Rectal smooth muscle tissue (tissue), 1 donor: ENCODE results near the gene RNU6-9.

Experiments used
- H3K27ac ChIP-seq: one replicate; pipeline ENCODE4 v1.7.0; 2013; ENCODE audit warnings: low read depth, low read length, inconsistent platforms
- H3K27me3 ChIP-seq: one replicate; pipeline ENCODE4 v1.7.0; 2013; ENCODE audit warnings: low read length; ENCODE audit not compliant: control insufficient read depth, insufficient read depth
- H3K36me3 ChIP-seq: one replicate; pipeline ENCODE4 v1.7.0; 2013; ENCODE audit warnings: low read length; ENCODE audit not compliant: control insufficient read depth, insufficient read depth
- H3K4me1 ChIP-seq: one replicate; pipeline ENCODE4 v1.7.0; 2013; ENCODE audit warnings: low read length; ENCODE audit not compliant: control insufficient read depth, insufficient read depth
- H3K4me3 ChIP-seq: one replicate; pipeline ENCODE4 v1.7.0; 2013; ENCODE audit warnings: low read length
- H3K9ac ChIP-seq: one replicate; pipeline ENCODE4 v1.7.0; 2013; ENCODE audit warnings: low read length

The RNU6-9 gene

GRCh38 chr19:933553-933882, 40.2 kb downstream of the RNU6-9 start:
- H3K27me3 ChIP-seq = no peaks in the 10 kb centered on the region
- peaks cover 19% of the 10 kb centered on the region for H3K4me1 ChIP-seq
- H3K27ac ChIP-seq = peak overlapping the region; percentile 70
- no peak overlapping the region for H3K9ac ChIP-seq
- H3K4me3 ChIP-seq = no peak overlapping the region
- H3K36me3 ChIP-seq = no peaks in the 10 kb centered on the region

DNA sequence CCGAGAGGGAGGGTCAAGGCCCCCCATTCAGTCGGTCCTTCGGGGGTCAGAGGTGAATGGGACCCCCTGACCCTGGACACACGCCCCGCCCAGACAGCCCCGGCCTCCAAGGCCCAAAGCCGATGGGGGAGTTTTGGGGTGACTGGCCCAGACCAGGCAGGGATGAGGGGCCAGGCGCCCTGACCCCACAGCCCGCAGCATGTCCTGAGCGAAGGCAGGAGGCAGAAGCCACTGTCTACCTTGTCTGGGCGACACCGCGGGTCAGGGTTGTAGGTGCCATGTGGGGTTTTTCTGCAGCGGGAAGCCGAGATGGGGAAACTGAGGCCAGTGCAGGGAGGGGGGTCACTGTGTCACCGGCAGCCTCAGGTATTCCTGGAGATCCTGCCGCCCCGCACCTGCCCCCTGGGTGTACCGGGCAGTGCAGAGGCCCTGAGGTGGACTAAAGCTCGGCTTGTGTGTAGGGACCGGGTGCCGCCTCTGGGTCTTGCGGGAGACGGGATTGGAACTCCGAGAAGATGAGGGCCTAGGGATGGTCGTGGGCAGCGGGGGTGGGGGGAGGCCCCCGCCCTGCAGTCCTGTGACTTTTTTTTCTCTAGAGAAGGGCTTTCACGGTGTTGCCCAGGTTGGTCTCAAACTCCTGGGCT, 41.0 kb downstream of the RNU6-9 start:
- Histone ChIP-seq H3K36me3 (no peaks in the 10 kb centered on the region), H3K9ac (no peak overlapping the region), H3K4me1 (peaks cover 19% of the 10 kb centered on the region), H3K27me3 (no peaks in the 10 kb centered on the region), H3K4me3 (no peak overlapping the region), H3K27ac (peak overlapping the region; percentile 74)

DNA sequence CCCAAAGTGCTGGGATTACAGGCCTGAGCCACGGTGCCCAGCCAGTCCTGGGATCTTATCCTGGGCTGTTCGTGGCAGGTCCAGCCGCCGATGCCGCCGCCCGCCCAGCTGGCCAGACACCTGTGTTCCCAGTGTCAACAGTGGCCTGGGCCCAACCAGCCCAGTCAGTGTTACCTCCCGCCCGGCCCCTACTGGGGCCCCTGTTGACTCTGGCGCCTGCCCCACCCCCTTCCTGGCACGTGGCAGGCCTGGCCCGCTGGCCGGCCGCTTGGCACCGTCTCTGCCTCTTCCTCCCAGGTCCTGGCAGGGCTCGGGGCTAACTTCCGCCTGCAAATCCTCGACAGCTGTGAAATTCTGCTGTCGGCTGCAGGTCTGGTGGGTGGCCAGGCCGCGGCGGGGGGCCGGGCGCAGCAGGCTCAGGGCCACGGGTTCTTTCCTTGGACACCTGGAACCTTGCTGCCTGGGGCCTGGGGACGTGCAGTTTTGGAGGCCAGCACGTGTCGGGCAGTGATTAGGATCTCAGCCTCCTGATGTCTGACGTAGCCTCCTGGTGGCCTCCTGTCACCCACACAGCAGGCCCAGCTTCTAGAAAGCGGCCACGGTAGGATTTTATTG, 41.7 kb downstream of the RNU6-9 start:
- H3K36me3 ChIP-seq = no peaks in the 10 kb centered on the region
- H3K9ac ChIP-seq = no peak overlapping the region
- H3K27me3 ChIP-seq = no peaks in the 10 kb centered on the region
- H3K27ac ChIP-seq = peak overlapping the region; percentile 74
- peaks cover 19% of the 10 kb centered on the region for H3K4me1 ChIP-seq
- H3K4me3 ChIP-seq = no peak overlapping the region

- H3K36me3 ChIP-seq = no peaks in the 10 kb centered on the region
- H3K27ac ChIP-seq = no peak overlapping the region
- H3K4me1 ChIP-seq = peaks cover 19% of the 10 kb centered on the region
These were observed 42.9 kb downstream of the RNU6-9 start for GRCh38 chr19:936175-936546.

DNA sequence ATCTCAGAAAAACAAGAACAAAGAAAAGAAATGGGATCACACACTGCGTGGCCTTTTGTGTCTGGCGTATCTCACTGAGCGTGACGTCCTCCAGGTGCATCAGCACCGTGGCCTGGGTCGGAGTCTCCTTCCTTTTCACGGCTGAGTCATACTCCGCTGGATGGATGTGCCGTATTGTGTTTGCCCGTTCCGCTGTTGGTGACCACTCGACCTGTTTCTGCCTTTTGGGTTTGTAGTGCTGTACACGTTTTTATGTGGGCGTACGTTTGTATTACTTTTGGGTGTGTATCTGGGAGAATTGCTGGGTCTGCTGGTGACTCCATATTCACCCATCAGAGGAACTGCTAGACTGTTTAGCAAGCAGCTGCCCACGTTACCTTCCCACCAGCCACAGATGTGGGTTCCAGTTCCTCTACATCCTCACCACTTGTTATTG, 44.0 kb downstream of the RNU6-9 start:
- H3K4me3 ChIP-seq = no peak overlapping the region
- H3K27ac ChIP-seq = no peak overlapping the region
- H3K27me3 ChIP-seq = no peaks in the 10 kb centered on the region
- H3K4me1 ChIP-seq = peaks cover 19% of the 10 kb centered on the region
- no peaks in the 10 kb centered on the region for H3K36me3 ChIP-seq
- no peak overlapping the region for H3K9ac ChIP-seq

More at GRCh38 chr19:936175-936546, 42.9 kb downstream of the RNU6-9 start:
- Histone ChIP-seq H3K9ac (no peak overlapping the region), H3K27me3 (no peaks in the 10 kb centered on the region), H3K4me3 (no peak overlapping the region)

GRCh38 chr19:938233-938923, 45.1 kb downstream of the RNU6-9 start:
- H3K27me3 ChIP-seq = no peaks in the 10 kb centered on the region
- no peak overlapping the region for H3K27ac ChIP-seq
- no peak overlapping the region for H3K4me3 ChIP-seq
- H3K9ac ChIP-seq = no peak overlapping the region
- peaks cover 14% of the 10 kb centered on the region for H3K4me1 ChIP-seq
- no peaks in the 10 kb centered on the region for H3K36me3 ChIP-seq

DNA sequence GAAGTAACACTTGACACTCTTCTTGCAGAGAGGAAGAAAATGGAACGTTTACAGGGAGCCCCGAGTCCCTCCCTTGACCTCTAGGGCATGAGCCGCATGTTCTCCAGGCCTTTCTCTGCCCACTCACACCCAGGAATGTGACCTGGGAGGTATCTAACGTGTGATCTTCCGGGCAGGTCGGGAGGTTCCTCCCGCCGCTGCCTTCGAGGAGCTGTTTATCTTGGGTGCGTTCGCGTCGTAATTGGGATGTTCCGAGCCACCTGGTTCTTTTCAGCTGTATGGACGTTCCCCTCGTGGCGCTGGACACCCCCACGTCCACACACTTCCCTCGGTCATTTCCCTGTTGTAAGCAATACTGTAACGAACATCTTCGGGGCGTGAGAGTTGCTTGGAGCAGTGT, 46.2 kb downstream of the RNU6-9 start:
- Histone ChIP-seq H3K27me3 (no peaks in the 10 kb centered on the region), H3K4me3 (no peak overlapping the region), H3K9ac (no peak overlapping the region), H3K27ac (no peak overlapping the region), H3K4me1 (peaks cover 7% of the 10 kb centered on the region), H3K36me3 (no peaks in the 10 kb centered on the region)

DNA sequence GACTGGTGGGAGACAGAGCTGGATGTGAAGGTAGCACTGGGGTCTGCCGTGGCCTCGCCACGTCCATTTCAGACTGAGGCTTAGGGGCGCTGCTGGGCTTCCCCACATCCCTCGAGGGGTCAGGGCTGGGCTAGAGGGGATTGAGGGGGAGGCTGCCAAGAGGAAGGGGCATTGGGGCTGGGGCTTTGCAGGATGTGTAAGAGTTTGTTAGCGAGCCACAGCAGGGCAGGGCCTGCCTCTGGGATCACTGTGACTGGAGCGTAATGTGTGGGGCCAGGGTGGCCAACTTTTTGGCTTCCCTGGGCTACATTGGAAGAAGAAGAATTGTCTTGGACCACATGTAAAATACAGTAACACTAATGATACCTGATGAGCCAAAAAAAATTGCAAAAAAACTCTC, 46.6 kb downstream of the RNU6-9 start:
- Histone ChIP-seq H3K36me3 (no peaks in the 10 kb centered on the region), H3K27ac (peak overlapping the region; percentile 68), H3K4me3 (no peak overlapping the region), H3K27me3 (no peaks in the 10 kb centered on the region), H3K4me1 (peaks cover 5% of the 10 kb centered on the region), H3K9ac (no peak overlapping the region)

- H3K4me3 ChIP-seq = peak overlapping the region; percentile 61
These were observed 47.5 kb downstream of the RNU6-9 start for GRCh38 chr19:940591-941291.

DNA sequence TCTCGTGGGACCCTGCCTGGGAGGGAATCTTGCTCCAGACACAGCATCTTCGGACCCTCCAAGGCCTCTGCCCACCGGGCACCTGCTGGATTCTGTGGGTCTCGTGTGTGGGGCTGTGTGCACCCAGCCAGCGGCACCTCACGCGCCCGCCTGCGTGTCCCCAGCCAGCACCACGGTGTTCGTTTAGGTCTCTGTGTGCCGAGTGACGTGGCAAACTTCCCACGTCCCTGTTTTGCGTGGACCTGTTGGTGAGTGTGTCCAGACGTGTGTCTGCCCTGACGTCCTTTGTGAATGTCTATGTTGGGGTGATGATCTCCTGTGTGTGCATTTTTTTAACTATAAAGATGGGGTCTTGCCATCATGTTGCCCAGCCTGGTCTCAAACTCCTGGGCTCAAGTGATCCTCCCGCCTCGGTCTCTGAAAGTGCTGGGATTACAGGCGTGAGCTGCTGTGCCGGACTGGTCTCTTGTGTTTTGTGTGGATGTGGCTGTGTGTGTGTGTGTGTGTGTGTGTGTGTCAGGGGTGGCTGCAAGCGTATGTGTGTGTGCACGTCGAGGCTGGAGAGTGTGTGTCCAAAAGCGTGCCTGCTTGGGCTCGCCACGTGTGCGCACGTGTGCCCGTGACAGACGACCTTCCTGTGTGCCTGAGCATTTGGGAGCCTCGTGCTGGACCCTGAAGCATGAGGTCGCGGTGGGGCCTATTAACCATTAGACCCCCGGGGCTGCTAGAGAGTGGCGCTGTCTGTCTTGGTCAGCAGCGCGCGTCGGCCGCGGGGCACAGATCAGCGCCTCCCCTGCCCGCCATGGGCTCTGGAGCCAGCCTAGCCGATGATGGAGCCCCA, 48.2 kb downstream of the RNU6-9 start:
- Histone ChIP-seq H3K4me1 (no peaks in the 10 kb centered on the region), H3K4me3 (peak overlapping the region; percentile 61), H3K9ac (no peak overlapping the region), H3K36me3 (no peaks in the 10 kb centered on the region), H3K27ac (peak overlapping the region; percentile 68), H3K27me3 (no peaks in the 10 kb centered on the region)

More at GRCh38 chr19:940591-941291, 47.5 kb downstream of the RNU6-9 start:
- Histone ChIP-seq H3K27me3 (no peaks in the 10 kb centered on the region), H3K9ac (no peak overlapping the region), H3K27ac (peak overlapping the region; percentile 68), H3K36me3 (no peaks in the 10 kb centered on the region), H3K4me1 (no peaks in the 10 kb centered on the region)

- Histone ChIP-seq H3K4me1 (no peaks in the 10 kb centered on the region), H3K27me3 (no peaks in the 10 kb centered on the region), H3K27ac (no peak overlapping the region), H3K4me3 (no peak overlapping the region), H3K9ac (no peak overlapping the region), H3K36me3 (no peaks in the 10 kb centered on the region)
These were observed 48.9 kb downstream of the RNU6-9 start for GRCh38 chr19:942133-942645.
